ENCODE measurements around the gene MRPS23. TPM values are rescaled to one million over a fixed set of nuclear protein-coding genes. Genes with fewer than 3 reads are reported as not detected.
A peak's percentile ranks its signal among the peaks of the same experiment; 100 is the strongest.

The MRPS23 gene
- total and polyA plus RNA-seq, 2 of the 13 experiments (the other 11 are each of a cell fraction or from before 2014, with no cell fraction given), result 63.2 to 181 TPM

- no peak for TF ChIP-seq ZNF570 (CRISPR knock-in tag; IDR thresholded peaks at IDR 0.05; ENCODE audit: borderline replicate concordance)
- TF ChIP-seq JDP2 (CRISPR knock-in tag; IDR thresholded peaks at IDR 0.05; ENCODE audit: borderline replicate concordance), result no peak
- TF ChIP-seq, protein P1, sequence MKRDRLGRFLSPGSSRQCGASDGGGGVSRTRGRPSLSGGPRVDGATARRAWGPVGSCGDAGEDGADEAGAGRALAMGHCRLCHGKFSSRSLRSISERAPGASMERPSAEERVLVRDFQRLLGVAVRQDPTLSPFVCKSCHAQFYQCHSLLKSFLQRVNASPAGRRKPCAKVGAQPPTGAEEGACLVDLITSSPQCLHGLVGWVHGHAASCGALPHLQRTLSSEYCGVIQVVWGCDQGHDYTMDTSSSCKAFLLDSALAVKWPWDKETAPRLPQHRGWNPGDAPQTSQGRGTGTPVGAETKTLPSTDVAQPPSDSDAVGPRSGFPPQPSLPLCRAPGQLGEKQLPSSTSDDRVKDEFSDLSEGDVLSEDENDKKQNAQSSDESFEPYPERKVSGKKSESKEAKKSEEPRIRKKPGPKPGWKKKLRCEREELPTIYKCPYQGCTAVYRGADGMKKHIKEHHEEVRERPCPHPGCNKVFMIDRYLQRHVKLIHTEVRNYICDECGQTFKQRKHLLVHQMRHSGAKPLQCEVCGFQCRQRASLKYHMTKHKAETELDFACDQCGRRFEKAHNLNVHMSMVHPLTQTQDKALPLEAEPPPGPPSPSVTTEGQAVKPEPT (CRISPR knock-in tag; IDR thresholded peaks at IDR 0.05; ENCODE audit: low read depth), result no peak
Measured at GRCh38 chr17:57862694-57863667, 13.1 kb upstream of the MRPS23 start (continued).

- FAIRE-seq (no peak), ATAC-seq (peak; percentile 72), DNase-seq (ENCODE audit: low spot score) (peak; percentile 54)
- no peaks in the 10 kb centered on the region for H3K9me3 ChIP-seq (ENCODE audit: low read length)
- BruUV-seq (replicated peaks), result no TSS peak
- peaks cover 0 to 6% of the 10 kb centered on the region in 2 experiments; a peak in 1 of 5 replicates for H3K36me3 ChIP-seq (replicated peaks in 1 of 2; ENCODE audit: control insufficient read depth in 1 of 2, insufficient read depth in 2 of 2, low read length in 2 of 2)
- no peaks in the 10 kb centered on the region for H4K20me1 ChIP-seq (ENCODE audit: insufficient read depth, low read length)
- in situ Hi-C loops (cut with HindIII; ENCODE audit: extremely low pct_ligation_motif_present, low pct_unique_long_range_greater_than_20kb), result loop anchor here (5.0 kb wide), 1 partner anchor 135 kb away; no protein-coding TSS in a partner anchor
- H3K4me1 ChIP-seq (ENCODE audit: insufficient read depth, low read length), result peaks cover 59% of the 10 kb centered on the region
- ChIA-PET CTCF (ENCODE audit: low intra/inter-chr PET ratio, low total read pairs) (no interaction called here), POLR2A (interaction anchor here (0.6 to 9.4 kb wide), 19 partner anchors 8 to 222 kb away, joined by 3 to 177 read pairs (median 7); partner anchors contain the start of genes CUEDC1, MRPS23, SRSF1 and VEZF1)
- intact Hi-C loops (cut with micrococcal nuclease; ENCODE audit: unreplicated experiment), result loop anchor here (1.0 kb wide), 1 partner anchor 41 kb away; no protein-coding TSS in a partner anchor
- peak overlapping the region; percentile 77 for H3K27ac ChIP-seq (ENCODE audit: extremely low read length, insufficient read depth, low read length)
- H3K79me2 ChIP-seq (ENCODE audit: insufficient read depth, low read length), result peaks cover 14% of the 10 kb centered on the region
- H3K4me2 ChIP-seq (ENCODE audit: low read depth, low read length), result peak overlapping the region; percentile 88
- H3K9ac ChIP-seq (ENCODE audit: insufficient read depth, low read depth, low read length), result peak overlapping the region; percentile 77
- peak overlapping the region; percentile 71 to 90 (median 81) for H3K4me3 ChIP-seq (replicated peaks in 1 of 3; ENCODE audit: insufficient read depth in 1 of 3, low read depth in 2 of 3, low read length in 3 of 3)
- H3K27me3 ChIP-seq (ENCODE audit: control insufficient read depth in 1 of 2, insufficient read depth in 2 of 2, low read length in 2 of 2), result no peaks in the 10 kb centered on the region; a peak in 1 of 5 replicates
- WGBS (ENCODE audit: low lambda C conversion rate), result 3% methylated on average over 27 of the region's 58 CpGs
- H2AFZ ChIP-seq (ENCODE audit: low read length), result no peak overlapping the region
- TF ChIP-seq U2AF1 (optimal IDR thresholded peaks at IDR 0.05; ENCODE audit: low read depth, low read length) (no peak), ZBTB7A (CRISPR knock-in tag; IDR thresholded peaks at IDR 0.05) (no peak; the same call in 1 of the 2 replicates), POLR2AphosphoS2 (IDR thresholded peaks at IDR 0.05; ENCODE audit: low read depth, low read length) (peak; percentile 14; the same call in 1 of the 2 replicates), ZNF552 (CRISPR knock-in tag; IDR thresholded peaks at IDR 0.05; ENCODE audit: borderline replicate concordance) (peak; percentile 77), RFXANK (CRISPR knock-in tag; IDR thresholded peaks at IDR 0.05) (no peak), ZNF670 (CRISPR knock-in tag; IDR thresholded peaks at IDR 0.05; ENCODE audit: borderline replicate concordance) (peak; percentile 70; the same call in 1 of the 2 replicates), ZNF274 (CRISPR knock-in tag; IDR thresholded peaks at IDR 0.05) (no peak; the same call in 1 of the 2 replicates), ZNF543 (CRISPR knock-in tag; IDR thresholded peaks at IDR 0.05) (no peak; the same call in 1 of the 2 replicates)
- TF ChIP-seq, protein P2, sequence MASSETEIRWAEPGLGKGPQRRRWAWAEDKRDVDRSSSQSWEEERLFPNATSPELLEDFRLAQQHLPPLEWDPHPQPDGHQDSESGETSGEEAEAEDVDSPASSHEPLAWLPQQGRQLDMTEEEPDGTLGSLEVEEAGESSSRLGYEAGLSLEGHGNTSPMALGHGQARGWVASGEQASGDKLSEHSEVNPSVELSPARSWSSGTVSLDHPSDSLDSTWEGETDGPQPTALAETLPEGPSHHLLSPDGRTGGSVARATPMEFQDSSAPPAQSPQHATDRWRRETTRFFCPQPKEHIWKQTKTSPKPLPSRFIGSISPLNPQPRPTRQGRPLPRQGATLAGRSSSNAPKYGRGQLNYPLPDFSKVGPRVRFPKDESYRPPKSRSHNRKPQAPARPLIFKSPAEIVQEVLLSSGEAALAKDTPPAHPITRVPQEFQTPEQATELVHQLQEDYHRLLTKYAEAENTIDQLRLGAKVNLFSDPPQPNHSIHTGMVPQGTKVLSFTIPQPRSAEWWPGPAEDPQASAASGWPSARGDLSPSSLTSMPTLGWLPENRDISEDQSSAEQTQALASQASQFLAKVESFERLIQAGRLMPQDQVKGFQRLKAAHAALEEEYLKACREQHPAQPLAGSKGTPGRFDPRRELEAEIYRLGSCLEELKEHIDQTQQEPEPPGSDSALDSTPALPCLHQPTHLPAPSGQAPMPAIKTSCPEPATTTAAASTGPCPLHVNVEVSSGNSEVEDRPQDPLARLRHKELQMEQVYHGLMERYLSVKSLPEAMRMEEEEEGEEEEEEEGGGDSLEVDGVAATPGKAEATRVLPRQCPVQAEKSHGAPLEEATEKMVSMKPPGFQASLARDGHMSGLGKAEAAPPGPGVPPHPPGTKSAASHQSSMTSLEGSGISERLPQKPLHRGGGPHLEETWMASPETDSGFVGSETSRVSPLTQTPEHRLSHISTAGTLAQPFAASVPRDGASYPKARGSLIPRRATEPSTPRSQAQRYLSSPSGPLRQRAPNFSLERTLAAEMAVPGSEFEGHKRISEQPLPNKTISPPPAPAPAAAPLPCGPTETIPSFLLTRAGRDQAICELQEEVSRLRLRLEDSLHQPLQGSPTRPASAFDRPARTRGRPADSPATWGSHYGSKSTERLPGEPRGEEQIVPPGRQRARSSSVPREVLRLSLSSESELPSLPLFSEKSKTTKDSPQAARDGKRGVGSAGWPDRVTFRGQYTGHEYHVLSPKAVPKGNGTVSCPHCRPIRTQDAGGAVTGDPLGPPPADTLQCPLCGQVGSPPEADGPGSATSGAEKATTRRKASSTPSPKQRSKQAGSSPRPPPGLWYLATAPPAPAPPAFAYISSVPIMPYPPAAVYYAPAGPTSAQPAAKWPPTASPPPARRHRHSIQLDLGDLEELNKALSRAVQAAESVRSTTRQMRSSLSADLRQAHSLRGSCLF (CRISPR knock-in tag; IDR thresholded peaks at IDR 0.05; ENCODE audit: borderline replicate concordance), result peak; percentile 81; the same call in 1 of the 2 replicates
Measured at GRCh38 chr17:57861790-57862693, 12.2 kb upstream of the MRPS23 start.

Data from HepG2 (cell line).